Measurements from ENCODE around the gene TAAR1.

TAAR1 gene, protein sequence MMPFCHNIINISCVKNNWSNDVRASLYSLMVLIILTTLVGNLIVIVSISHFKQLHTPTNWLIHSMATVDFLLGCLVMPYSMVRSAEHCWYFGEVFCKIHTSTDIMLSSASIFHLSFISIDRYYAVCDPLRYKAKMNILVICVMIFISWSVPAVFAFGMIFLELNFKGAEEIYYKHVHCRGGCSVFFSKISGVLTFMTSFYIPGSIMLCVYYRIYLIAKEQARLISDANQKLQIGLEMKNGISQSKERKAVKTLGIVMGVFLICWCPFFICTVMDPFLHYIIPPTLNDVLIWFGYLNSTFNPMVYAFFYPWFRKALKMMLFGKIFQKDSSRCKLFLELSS

DNA sequence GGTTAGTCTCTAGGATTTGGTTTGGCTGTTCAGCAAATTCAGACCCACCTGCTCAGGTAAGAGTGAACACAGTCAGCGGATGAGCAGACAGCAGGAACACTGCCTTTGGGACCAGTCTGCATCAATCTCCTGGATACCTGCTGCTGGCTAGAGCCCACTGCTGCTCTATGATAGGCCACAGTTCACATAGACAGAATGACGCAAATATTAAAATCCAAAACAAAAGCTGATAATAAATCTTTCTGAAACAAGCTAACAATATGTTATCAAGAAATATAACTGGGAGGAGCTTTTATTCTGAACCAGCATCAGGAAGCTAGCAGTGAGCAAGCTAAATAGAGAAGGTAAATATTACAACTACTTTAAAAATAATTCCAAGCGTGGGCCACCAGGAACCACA lies at the start of gene TAAR1:
TSS of gene TAAR1 (minus strand) at position 101 of the 400 bp plus-strand sequence. CDS start 13,179 bp downstream, outside the sequence.
- TF ChIP-seq, protein P1, sequence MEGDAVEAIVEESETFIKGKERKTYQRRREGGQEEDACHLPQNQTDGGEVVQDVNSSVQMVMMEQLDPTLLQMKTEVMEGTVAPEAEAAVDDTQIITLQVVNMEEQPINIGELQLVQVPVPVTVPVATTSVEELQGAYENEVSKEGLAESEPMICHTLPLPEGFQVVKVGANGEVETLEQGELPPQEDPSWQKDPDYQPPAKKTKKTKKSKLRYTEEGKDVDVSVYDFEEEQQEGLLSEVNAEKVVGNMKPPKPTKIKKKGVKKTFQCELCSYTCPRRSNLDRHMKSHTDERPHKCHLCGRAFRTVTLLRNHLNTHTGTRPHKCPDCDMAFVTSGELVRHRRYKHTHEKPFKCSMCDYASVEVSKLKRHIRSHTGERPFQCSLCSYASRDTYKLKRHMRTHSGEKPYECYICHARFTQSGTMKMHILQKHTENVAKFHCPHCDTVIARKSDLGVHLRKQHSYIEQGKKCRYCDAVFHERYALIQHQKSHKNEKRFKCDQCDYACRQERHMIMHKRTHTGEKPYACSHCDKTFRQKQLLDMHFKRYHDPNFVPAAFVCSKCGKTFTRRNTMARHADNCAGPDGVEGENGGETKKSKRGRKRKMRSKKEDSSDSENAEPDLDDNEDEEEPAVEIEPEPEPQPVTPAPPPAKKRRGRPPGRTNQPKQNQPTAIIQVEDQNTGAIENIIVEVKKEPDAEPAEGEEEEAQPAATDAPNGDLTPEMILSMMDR (IDR thresholded peaks at IDR 0.05), result no peak

- TF ChIP-seq, protein P1 (IDR thresholded peaks at IDR 0.05), result no peak
These were observed 49.8 kb upstream of the TAAR1 start for GRCh38 chr6:132708771-132709170.

- TF ChIP-seq, protein P1 (IDR thresholded peaks at IDR 0.05), result no peak
These were observed 49.0 kb upstream of the TAAR1 start for GRCh38 chr6:132708002-132708401.

GRCh38 chr6:132703936-132704335 lies 45.0 kb upstream of the TAAR1 start:
- TF ChIP-seq, protein P1 (IDR thresholded peaks at IDR 0.05), result no peak

- TF ChIP-seq, protein P1 (IDR thresholded peaks at IDR 0.05), result no peak
These were observed 39.6 kb upstream of the TAAR1 start for GRCh38 chr6:132698608-132699007.

- TF ChIP-seq, protein P1 (IDR thresholded peaks at IDR 0.05), result no peak
These were observed 36.8 kb upstream of the TAAR1 start for GRCh38 chr6:132695773-132696172.

DNA sequence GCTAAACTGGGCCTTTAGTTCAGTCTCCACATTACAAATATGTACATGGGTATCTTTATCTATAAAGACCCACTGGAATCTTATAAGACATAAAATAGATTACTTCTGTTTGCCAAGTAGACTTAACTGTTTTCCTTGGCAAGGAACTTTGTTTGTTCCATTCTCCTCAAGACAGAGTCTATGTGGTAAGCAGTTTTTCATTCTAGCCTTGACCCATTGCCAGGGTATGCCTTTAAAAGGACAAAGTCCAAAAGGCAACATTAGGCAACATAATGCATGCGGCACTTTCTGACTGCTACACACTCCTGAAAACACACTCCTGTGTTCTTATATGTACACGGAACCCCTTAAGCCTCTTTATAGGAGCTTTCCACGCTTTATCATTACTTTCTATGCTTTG lies 34.5 kb upstream of the TAAR1 start:
- TF ChIP-seq, protein P1 (IDR thresholded peaks at IDR 0.05), result no peak

All from LNCAP (cell line).